LNCAP (cell line): Measurements from ENCODE around the gene CTDSPL.
A peak's percentile ranks its signal among the peaks of the same experiment; 100 is the strongest.

Experiments used
- CTCF ChIP-seq: fragments of 450-650 bp; IDR thresholded peaks from 2 replicates; pipeline ENCODE4 v1.5.1; 2017; ENCODE audit warnings: mild to moderate bottlenecking

CTDSPL gene

GRCh38 chr3:37992271-37993066 lies 130.8 kb downstream of the CTDSPL start:
- no peak for TF ChIP-seq CTCF

- TF ChIP-seq CTCF = no peak
Measured at GRCh38 chr3:37993067-37993455, 131.4 kb downstream of the CTDSPL start.

- no peak for TF ChIP-seq CTCF
Measured at GRCh38 chr3:37993460-37993819, 131.8 kb downstream of the CTDSPL start.

- no peak for TF ChIP-seq CTCF
Measured at GRCh38 chr3:37993820-37994638, 132.3 kb downstream of the CTDSPL start.

GRCh38 chr3:37994639-37994972 lies 132.9 kb downstream of the CTDSPL start:
- no peak for TF ChIP-seq CTCF

- TF ChIP-seq CTCF = no peak
Measured at GRCh38 chr3:37995652-37996641, 134.3 kb downstream of the CTDSPL start.

GRCh38 chr3:37996785-37997301 lies 135.2 kb downstream of the CTDSPL start:
- peak; percentile 93 for TF ChIP-seq CTCF
